ENCODE results near the gene SDK1. TPM values are rescaled to one million over a fixed set of nuclear protein-coding genes. Genes with fewer than 3 reads are reported as not detected.

SDK1 gene
- total RNA-seq, 1 donor from 2014 or later = 2.5 TPM

- no peak for ATAC-seq
- DNase-seq = no peak
- intact Hi-C loops (cut with micrococcal nuclease) = no loop called here
Observed at GRCh38 chr7:4174016-4174415, 873.0 kb downstream of the SDK1 start.

DNA sequence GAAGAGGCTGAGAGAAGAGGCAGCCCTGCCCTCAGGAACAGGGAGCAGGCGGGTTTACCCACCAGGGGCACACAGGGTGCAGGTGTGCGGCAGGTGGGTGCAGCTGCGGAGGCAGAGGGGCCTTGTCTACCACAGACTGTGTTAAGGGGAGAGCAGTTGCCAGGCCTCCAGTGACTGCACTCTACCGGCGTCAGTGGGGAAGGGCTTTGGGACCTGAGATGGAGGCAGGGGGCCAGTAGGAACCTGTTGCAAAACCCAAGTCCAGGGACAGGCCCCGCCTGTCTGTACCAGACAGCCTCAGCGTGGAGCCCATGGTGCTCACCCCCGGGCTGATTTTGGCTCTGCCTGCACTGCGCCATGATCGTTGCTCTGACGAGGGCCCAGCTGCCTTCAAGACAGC, 873.4 kb downstream of the SDK1 start:
- no peak for ATAC-seq
- intact Hi-C loops (cut with micrococcal nuclease) = no loop called here

GRCh38 chr7:4174884-4175283, 873.8 kb downstream of the SDK1 start:
- intact Hi-C loops (cut with micrococcal nuclease) = no loop called here
- ATAC-seq = no peak
- no peak for DNase-seq

More for the DNA sequence above, 873.4 kb downstream of the SDK1 start:
- no peak for DNase-seq

- ATAC-seq (no peak), DNase-seq (no peak)
- intact Hi-C loops (cut with micrococcal nuclease) = no loop called here
Observed at GRCh38 chr7:4175346-4175973, 874.4 kb downstream of the SDK1 start.

DNA sequence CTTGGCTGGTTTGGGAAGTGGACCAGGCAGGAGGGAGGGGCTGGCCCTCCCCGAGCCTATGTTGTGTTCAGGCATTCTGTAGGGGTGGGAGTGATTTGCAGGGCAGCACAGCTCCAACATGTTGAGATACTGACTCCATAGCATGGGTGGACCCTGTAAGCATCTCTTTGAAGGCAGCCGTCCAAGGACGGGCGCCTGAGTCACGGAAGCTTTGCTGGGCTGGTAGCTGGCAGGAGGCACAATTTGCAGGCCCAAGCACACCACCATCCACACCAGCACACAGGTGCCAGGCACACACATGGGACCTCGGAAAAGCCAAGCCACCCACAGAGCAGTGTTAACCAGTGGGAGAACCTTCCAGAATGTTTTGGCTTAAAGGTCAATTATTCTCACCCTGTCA, 875.9 kb downstream of the SDK1 start:
- intact Hi-C loops (cut with micrococcal nuclease) = no loop called here
- DNase-seq (no peak), ATAC-seq (no peak)

DNA sequence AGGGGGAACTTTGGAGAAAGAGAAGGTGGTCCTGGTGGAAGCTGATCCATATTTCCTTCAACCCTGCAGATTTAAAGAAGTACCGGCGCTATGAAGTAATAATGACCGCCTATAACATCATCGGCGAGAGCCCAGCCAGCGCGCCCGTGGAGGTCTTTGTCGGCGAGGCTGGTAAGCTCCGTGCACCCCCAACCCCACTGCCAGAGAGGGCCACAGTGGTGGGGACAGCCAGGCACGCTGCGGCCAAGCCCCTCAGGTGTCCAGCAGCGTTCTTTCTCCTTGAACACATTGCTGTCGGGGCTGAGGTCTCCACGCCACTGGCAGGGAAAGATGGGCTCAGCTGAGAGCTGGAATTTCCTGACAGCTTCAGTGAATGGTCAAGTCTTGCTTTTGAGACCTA, 877.4 kb downstream of the SDK1 start:
- no peak for ATAC-seq
- DNase-seq = no peak
- intact Hi-C loops (cut with micrococcal nuclease) = no loop called here

- intact Hi-C loops (cut with micrococcal nuclease) = no loop called here
- DNase-seq (peak; percentile 22), ATAC-seq (peak; percentile 80)
Observed at GRCh38 chr7:4178916-4179687, 878.0 kb downstream of the SDK1 start.

- intact Hi-C loops (cut with micrococcal nuclease) = no loop called here
- no peak for ATAC-seq
- DNase-seq = no peak
Observed at GRCh38 chr7:4179688-4180380, 878.8 kb downstream of the SDK1 start.

DNA sequence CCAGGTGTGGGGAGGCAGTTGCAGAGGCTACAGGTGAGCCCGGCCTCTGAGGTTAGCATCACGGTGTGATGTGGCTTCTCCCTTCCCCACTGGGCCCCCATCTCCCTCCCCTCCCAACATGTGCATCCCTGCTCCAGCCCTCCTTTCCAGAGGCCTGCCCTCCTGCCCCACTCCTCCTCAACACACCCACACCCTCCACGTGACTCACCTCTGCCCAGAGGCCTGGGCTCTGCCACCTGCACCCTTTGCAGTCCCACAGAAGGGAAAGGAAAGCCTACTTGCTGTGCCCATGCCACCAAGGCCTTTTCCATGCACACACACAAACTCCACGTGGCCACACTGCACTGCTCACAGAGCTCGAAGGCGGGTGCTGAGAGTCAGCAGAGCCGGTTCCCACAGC, 880.4 kb downstream of the SDK1 start:
- ATAC-seq (no peak), DNase-seq (no peak)
- intact Hi-C loops (cut with micrococcal nuclease) = no loop called here

- DNase-seq (no peak), ATAC-seq (no peak)
- intact Hi-C loops (cut with micrococcal nuclease) = no loop called here
Observed at GRCh38 chr7:4182605-4183300, 881.7 kb downstream of the SDK1 start.

DNA sequence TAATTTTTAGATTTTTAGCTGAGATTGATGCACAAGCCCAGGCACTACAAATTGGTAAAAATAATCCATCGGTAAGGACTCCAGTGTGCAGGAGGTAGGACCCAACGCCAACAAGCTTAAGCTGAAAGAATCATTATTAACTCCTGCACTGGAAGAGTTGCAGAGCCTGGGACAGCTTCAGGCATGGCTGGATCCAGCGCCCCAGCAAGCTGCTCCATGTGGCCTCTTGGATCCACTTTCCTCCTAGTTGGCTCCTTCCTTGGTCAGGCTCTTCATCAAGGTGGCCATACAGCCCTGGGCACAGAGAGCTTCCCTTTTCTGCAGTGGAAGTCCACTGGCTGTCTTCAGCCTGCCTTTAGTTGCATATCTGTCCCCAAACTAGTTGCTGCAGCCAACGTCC, 883.6 kb downstream of the SDK1 start:
- DNase-seq (no peak), ATAC-seq (no peak)
- intact Hi-C loops (cut with micrococcal nuclease) = no loop called here

DNA sequence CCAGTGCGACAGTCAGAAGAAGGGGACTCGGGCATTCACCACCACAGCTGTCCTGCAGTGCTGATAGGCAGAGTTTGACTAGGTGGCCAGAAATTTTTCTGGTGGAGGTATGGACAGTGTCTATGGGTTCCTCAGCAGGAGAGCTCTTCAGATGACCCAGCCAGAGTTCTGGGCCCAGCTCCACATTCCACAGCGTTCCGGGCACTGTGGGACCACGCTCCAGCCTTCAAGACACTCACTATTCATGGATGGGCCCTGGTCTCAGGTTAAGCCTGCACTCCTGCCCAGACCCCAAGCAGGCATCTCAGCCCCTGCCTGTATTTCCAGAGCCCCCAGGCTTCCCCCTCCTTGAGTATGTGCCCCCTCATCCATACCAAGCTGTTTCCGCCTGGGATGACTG, 884.1 kb downstream of the SDK1 start:
- DNase-seq = no peak
- ATAC-seq = no peak
- intact Hi-C loops (cut with micrococcal nuclease) = no loop called here

DNA sequence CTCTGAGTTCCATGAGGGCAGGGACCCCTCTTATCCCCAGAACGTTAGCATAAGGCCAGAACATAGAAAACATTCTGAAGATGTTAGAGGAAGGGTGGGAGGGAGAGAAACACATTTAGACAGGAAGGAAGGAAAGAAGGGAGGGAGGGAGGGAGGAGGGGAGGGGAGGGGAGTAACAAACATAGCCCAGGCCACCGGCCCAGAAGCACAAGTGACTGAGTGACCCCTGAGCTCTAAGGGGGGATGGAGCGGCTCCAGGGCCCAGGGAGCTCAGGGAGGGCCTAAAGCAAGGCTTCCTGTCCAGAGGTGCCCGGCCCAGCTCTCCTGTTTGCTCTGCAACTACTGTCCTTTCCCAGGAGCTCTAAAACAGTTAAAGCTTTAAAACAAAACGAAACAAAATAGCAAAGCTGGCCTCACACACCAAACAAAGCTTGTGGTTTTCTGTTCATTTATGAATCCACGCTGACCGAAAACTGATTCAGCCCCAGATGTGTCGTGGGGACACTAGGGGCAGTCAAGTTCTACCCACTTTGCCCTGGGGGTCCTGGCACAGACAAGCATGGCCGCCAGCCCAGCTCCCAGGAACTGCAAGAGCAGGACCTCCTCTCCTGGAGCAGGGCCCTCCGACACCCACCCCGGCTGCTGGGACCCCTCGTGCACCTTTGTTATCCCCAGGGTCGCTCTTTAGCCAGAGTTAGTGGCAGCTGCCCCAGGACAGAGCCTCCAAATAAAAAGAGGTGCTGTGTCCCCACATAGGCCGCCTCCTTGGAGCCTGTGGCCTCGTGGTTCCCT, 884.9 kb downstream of the SDK1 start:
- DNase-seq = peak; percentile 30
- no peak for ATAC-seq
- intact Hi-C loops (cut with micrococcal nuclease) = no loop called here

DNA sequence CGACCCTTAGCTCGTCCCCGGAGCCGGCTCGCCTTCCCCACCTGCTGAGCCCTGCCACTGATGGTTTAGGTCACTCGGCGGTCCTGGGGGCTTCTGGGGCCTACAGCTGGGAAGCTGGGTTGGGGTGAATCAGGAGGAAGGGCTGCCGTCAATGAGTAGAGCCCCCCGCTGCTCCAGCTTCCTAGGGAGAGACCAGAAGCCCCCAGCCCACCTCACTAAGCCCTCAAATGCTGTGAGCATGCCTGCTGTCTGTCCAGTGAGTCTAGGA, 885.4 kb downstream of the SDK1 start:
- intact Hi-C loops (cut with micrococcal nuclease) = no loop called here
- DNase-seq = no peak

DNA sequence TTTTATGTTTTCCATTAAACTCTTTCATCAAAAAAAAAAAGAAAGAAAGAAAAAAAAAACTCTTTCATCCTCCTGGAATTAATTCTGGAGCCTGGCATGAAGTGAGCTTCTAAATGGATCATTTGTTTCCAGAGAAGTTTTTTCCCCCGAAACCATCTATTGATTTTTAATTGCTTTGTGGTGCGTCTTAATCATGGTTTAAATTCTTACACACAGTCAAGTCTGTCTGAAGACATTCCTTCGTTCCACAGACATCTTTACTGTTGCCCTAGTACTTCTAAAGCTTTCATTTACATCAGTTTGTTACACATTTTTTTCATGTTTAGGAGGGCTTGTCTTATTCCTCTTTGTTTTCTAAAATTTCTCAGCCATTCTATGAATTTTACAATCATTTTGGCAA, 887.6 kb downstream of the SDK1 start:
- intact Hi-C loops (cut with micrococcal nuclease) = no loop called here
- no peak for DNase-seq
- no peak for ATAC-seq

More for the DNA sequence above, 885.4 kb downstream of the SDK1 start:
- no peak for ATAC-seq

DNA sequence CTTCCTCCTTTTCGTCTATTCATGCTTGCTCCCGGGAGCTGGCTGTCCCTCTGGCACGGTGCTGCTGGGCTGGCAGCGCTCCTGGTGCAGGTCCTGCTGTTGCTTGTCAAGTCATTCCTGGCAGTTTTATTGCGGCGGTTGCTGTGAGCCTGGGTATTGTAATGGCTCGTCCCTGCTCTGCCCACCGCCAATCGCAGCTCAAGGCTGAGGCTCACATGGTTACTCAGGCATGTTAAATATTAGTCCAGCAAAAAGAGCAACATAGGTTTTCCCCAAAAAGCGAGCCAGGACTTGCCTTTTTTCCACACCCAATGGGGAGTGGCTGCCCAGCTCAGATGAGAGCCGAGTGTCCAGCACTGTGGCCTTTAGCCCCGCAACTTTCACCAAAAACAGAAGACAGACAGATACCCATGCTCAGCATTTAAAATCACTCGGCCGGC, 888.1 kb downstream of the SDK1 start:
- intact Hi-C loops (cut with micrococcal nuclease) = no loop called here
- ATAC-seq = peak; percentile 97
- peak; percentile 90 for DNase-seq

GRCh38 chr7:4190010-4190981, 889.2 kb downstream of the SDK1 start:
- DNase-seq (peak; percentile 16), ATAC-seq (no peak)
- intact Hi-C loops (cut with micrococcal nuclease) = no loop called here

- ATAC-seq (no peak), DNase-seq (peak; percentile 26)
- intact Hi-C loops (cut with micrococcal nuclease) = no loop called here
Observed at GRCh38 chr7:4191046-4191445, 890.0 kb downstream of the SDK1 start.

Measured in left ventricle myocardium superior (tissue), 1 donor.